Aorta (tissue), 5 donors: Measurements from ENCODE around the gene FOXO6. TPM values are rescaled to one million over a fixed set of nuclear protein-coding genes. Genes with fewer than 3 reads are reported as not detected.

Source experiments
- ATAC-seq: fragments of 200-7000 bp; cut with Tn5 transposase; one replicate; pipeline ENCODE4 v1.9.1; 2022; ENCODE audit warnings: moderate library complexity; ENCODE audit not compliant: low FRiP score
- DNase-seq, 2 donors: peaks; one replicate each; pipeline ENCODE4 v3.0.0-alpha.2; 2020
- H3K27ac ChIP-seq, 2 donors: one replicate each; pipeline ENCODE4 v1.5.1; 2013; ENCODE audit warnings: low read length in 2 of 2, mild to moderate bottlenecking in 2 of 2, moderate library complexity in 2 of 2, control low read depth in 1 of 2, inconsistent platforms in 1 of 2, low read depth in 1 of 2
- H3K27me3 ChIP-seq, 2 donors: one replicate each; pipeline ENCODE4 v1.6.1; 2013; ENCODE audit warnings: control low read depth in 1 of 2, low read length in 1 of 2, mild to moderate bottlenecking in 1 of 2, moderate library complexity in 1 of 2; ENCODE audit not compliant: insufficient read depth in 2 of 2, control insufficient read depth in 1 of 2
- H3K36me3 ChIP-seq, 2 donors: one replicate each; pipeline ENCODE4 v1.6.1; 2013; ENCODE audit warnings: control low read depth in 1 of 2, low read length in 1 of 2, mild to moderate bottlenecking in 1 of 2; ENCODE audit not compliant: insufficient read depth in 2 of 2, control insufficient read depth in 1 of 2
- H3K4me1 ChIP-seq, 2 donors: one replicate each; pipeline ENCODE4 v1.6.1; 2013; ENCODE audit warnings: low read length in 2 of 2, control low read depth in 1 of 2, mild to moderate bottlenecking in 1 of 2, moderate library complexity in 1 of 2; ENCODE audit not compliant: insufficient read depth in 2 of 2, control insufficient read depth in 1 of 2
- H3K4me3 ChIP-seq, 2 donors: one replicate each; pipeline ENCODE4 v1.5.1; 2013; ENCODE audit warnings: low read length in 2 of 2, control low read depth in 1 of 2, mild to moderate bottlenecking in 1 of 2
- H3K9me3 ChIP-seq: one replicate; pipeline ENCODE4 v1.6.1; 2013; ENCODE audit warnings: mild to moderate bottlenecking, low read length; ENCODE audit not compliant: control insufficient read depth
- WGBS, 2 donors: extraction: QIAGEN DNeasy Blood & Tissue Kit; methylation state at CpG; one replicate each; pipeline ENCODE4 v1.1.7; 2013; 5-methylcytosine and 5-hydroxymethylcytosine counted together
- intact Hi-C, 2 donors: fragments of 100-400 bp; cut with DNase I; formaldehyde crosslinking; loops; one replicate each; pipeline versions ENCODE4 v1.14.2 to v1.15.0; 2022
- polyA plus RNA-seq, 2 donors: library from polyadenylated mRNA; stranded (reverse); fragments of 200-250 nt; gene quantifications; one replicate each; pipeline ENCODE4 v1.2.3, GENCODE V29; 2013
- total RNA-seq, 2 donors: library from RNA; stranded (reverse); fragmentation: NEBNext Ultra II Directional; extraction: Animal tissue kit (Norgen Biotek cat#: 25700); gene quantifications; one replicate each; pipeline ENCODE4 v1.2.1, GENCODE V29; 2021
- donor health status: healthy with polysubstance abuse.
- donor health status: Bipolar disorder and iron deficiency.
- donor health status: DM: no; HTN: no; CAD: no.
- donor health status: DM: no; HTN: no; CAD: no.
- donor health status: DM: yes; HTN: yes; CAD: no.

Gene FOXO6
- total and polyA plus RNA-seq, 4 donors, result 0.13 to 3.3 (median 0.91) TPM

- intact Hi-C loops, result no loop called here
- WGBS, 2 donors, result 75 to 79% methylated on average over 10 of the region's 10 CpGs
- Histone ChIP-seq H3K27me3 (no peaks in the 10 kb centered on the region), H3K4me3 (no peak overlapping the region), H3K9me3 (no peaks in the 10 kb centered on the region), H3K4me1 (no peaks in the 10 kb centered on the region), H3K27ac (no peak overlapping the region), H3K36me3 (no peaks in the 10 kb centered on the region)
- no peak for ATAC-seq
- no peak for DNase-seq
These were observed 28.9 kb downstream of the FOXO6 start for GRCh38 chr1:41390166-41390565.

DNA sequence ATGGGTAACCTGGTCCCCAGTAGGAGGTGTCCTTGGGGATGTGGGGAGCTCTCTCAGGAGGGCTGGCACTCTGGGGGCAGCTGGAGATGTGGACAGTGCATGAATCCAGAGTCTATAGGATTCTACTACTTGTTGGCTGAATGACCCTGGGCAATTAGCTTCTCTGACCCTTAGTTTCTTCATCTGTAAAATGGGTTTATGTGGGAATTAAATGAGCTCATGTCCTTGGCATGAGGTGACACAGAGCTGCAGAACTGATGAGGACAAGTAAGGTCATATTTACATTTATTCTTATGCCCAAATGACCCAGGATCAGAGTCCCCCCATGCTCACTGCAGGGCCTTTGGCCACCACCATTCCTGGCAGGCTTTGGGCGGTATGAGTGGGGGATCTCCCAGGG is 29.3 kb downstream of the FOXO6 start:
- no peak overlapping the region for H3K4me3 ChIP-seq
- ATAC-seq, result no peak
- H3K9me3 ChIP-seq, result no peaks in the 10 kb centered on the region
- 94 to 100% methylated on average over 1 of the region's 1 CpG for WGBS, 2 donors
- DNase-seq, result no peak
- intact Hi-C loops, result no loop called here
- H3K27ac ChIP-seq, result no peak overlapping the region
- H3K27me3 ChIP-seq, result no peaks in the 10 kb centered on the region
- H3K36me3 ChIP-seq, result no peaks in the 10 kb centered on the region
- no peaks in the 10 kb centered on the region for H3K4me1 ChIP-seq

- WGBS, 2 donors, result 56 to 59% methylated on average over 8 to 9 of the region's 9 CpGs
- Histone ChIP-seq H3K4me3 (no peak overlapping the region), H3K27ac (no peak overlapping the region), H3K27me3 (no peaks in the 10 kb centered on the region), H3K4me1 (no peaks in the 10 kb centered on the region), H3K36me3 (no peaks in the 10 kb centered on the region), H3K9me3 (no peaks in the 10 kb centered on the region)
- no peak for ATAC-seq
- intact Hi-C loops, result no loop called here
- DNase-seq, result no peak
These were observed 30.7 kb downstream of the FOXO6 start for GRCh38 chr1:41391834-41392527.

- intact Hi-C loops, result no loop called here
- ATAC-seq (no peak), DNase-seq (no peak)
- 79 to 81% methylated on average over 4 of the region's 4 CpGs for WGBS, 2 donors
- no peaks in the 10 kb centered on the region for H3K4me1 ChIP-seq
- no peak overlapping the region for H3K27ac ChIP-seq
- no peaks in the 10 kb centered on the region for H3K27me3 ChIP-seq
- H3K9me3 ChIP-seq, result no peaks in the 10 kb centered on the region
- no peak overlapping the region for H3K4me3 ChIP-seq
- no peaks in the 10 kb centered on the region for H3K36me3 ChIP-seq
These were observed 31.3 kb downstream of the FOXO6 start for GRCh38 chr1:41392528-41392924.

DNA sequence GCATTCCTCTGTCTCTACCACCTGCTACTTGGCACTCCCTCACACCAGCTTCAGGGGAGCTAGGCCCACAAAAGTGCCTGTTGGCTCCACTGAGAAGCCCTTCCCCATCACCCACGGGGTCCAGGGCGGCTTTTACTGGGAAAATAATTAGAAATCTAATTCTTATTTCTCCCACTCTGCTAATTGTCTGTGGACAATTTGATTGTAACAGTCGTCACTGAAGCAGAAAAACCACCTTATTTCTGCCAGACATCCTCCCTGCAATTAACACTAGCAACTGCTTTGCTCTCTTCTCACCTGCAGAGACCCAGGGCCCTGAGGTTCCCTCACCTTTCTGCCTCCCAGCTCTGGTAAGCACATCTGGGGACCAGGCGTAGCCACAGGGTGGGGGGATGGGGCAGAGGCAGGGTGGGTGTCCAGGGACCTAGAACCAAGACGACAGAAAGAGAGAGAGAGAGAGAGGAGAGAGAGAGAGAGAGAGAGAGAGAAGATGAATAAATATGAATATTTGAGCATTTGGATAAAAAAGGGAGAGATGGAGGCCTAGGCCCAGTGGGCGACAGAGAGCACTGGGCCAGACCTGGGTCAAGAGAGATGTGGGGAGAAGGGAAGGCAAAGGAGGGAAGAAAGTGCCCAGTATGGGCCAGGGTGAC is 32.6 kb downstream of the FOXO6 start:
- Histone ChIP-seq H3K36me3 (no peaks in the 10 kb centered on the region), H3K27me3 (no peaks in the 10 kb centered on the region), H3K4me3 (no peak overlapping the region), H3K4me1 (no peaks in the 10 kb centered on the region), H3K27ac (no peak overlapping the region), H3K9me3 (no peaks in the 10 kb centered on the region)
- no peak for DNase-seq
- WGBS, 2 donors, result 88% methylated on average over 6 of the region's 6 CpGs
- ATAC-seq, result no peak
- intact Hi-C loops, result no loop called here

DNA sequence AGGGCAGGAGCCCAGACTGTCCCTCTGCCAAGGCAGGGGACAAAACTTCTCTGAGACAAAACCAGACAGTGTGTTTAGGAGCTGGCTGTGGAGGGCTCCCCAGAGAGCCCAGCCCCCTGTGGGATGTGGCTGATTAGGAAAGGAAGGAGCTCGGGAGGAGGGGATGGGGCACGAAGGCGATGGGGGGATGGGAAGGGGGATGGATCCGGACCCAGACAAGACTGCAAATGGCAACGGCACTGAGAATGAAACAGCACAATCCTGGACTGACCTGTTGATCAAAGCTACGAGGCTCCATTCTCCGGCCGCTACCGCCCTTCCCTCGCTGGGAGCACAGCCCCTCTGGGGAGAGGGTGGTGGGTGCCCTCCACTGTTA is 33.1 kb downstream of the FOXO6 start:
- Histone ChIP-seq H3K4me3 (no peak overlapping the region), H3K27ac (no peak overlapping the region), H3K4me1 (no peaks in the 10 kb centered on the region), H3K27me3 (no peaks in the 10 kb centered on the region), H3K9me3 (no peaks in the 10 kb centered on the region), H3K36me3 (no peaks in the 10 kb centered on the region)
- intact Hi-C loops, result no loop called here
- DNase-seq, result no peak
- WGBS, 2 donors, result 70 to 78% methylated on average over 9 to 10 of the region's 10 CpGs
- ATAC-seq, result no peak

GRCh38 chr1:41394959-41395956 is 34.0 kb downstream of the FOXO6 start:
- H3K9me3 ChIP-seq, result no peaks in the 10 kb centered on the region
- no peak overlapping the region for H3K4me3 ChIP-seq
- no peaks in the 10 kb centered on the region for H3K27me3 ChIP-seq
- ATAC-seq (no peak), DNase-seq (no peak)
- no peaks in the 10 kb centered on the region for H3K4me1 ChIP-seq
- 84 to 92% methylated on average over 10 to 14 of the region's 14 CpGs for WGBS, 2 donors
- H3K36me3 ChIP-seq, result no peaks in the 10 kb centered on the region
- H3K27ac ChIP-seq, result no peak overlapping the region
- intact Hi-C loops, result no loop called here

- 83 to 84% methylated on average over 14 of the region's 14 CpGs for WGBS, 2 donors
- no peaks in the 10 kb centered on the region for H3K27me3 ChIP-seq
- no peak overlapping the region for H3K27ac ChIP-seq
- no peak overlapping the region for H3K4me3 ChIP-seq
- DNase-seq (no peak), ATAC-seq (no peak)
- no peaks in the 10 kb centered on the region for H3K9me3 ChIP-seq
- no peaks in the 10 kb centered on the region for H3K36me3 ChIP-seq
- no peaks in the 10 kb centered on the region for H3K4me1 ChIP-seq
- intact Hi-C loops, result no loop called here
These were observed 34.9 kb downstream of the FOXO6 start for GRCh38 chr1:41396084-41396483.
